Fibroblast of peridontal ligament (primary cell): ENCODE measurements around the gene ATG4D.
"Not testable (repeated sequence)": the region's sequence is repeated elsewhere in the genome, so short reads cannot be mapped to it uniquely, and the experiment has no call there.

ENCODE experiments used
- DNase-seq: peaks from one replicate; pipeline ENCODE4 v3.0.0-alpha.2; 2010; ENCODE audit errors: extremely low read depth

ATG4D gene

DNA sequence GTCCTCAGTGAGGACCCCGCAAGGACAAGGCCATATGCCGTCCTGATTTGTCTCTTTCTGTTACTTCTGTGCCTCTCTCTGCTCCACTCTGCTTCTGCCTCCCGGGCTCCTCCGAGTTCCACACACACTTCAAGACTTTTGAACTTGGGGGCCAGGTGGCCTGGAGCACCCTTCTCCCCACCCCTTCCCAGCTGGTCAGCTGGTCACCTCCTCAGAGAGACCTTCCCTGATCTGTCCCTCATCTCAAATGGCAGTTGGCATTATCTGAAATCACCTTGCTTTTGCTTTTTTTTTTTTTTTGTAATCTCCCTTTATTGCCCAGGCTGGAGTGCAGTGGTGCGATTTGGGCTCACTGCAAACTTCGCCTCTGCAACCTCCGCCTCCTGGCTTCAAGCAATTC lies 24.3 kb upstream of the ATG4D start:
- DNase-seq, result no peak

- no peak for DNase-seq
These were observed 22.9 kb upstream of the ATG4D start for GRCh38 chr19:10520652-10521318.

DNA sequence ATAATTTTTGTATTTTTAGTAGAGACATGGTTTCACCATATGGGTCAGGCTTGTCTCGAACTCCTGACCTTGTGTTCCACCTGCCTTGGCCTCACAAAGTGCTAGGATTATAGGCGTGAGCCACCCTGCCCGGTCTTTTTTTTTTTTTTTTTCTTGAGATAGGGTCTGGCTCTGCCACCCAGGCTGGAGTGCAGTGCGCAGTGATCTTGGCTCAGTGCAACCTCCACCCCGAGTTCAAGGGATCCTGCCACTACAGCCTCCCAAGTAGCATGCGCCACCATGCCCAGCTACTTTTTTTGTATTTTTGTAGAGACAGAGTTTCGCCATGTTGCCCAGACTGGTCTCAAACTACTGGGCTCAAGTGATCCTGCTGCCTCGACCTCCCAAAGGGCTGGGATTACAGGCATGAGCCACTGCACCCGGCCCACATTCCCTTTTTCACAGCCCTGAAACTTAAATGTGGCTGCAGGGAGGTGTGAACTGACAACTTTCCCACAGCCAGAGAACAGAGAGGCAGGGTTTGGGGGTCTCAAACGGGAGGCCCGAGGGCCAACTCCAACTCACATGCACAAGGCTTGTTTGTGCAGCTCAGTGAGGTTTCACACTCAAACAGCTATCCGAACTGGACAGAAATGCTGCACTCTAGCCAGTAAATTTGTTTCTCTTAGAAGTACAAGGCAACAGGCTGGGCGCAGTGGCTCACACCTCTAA lies 22.1 kb upstream of the ATG4D start:
- DNase-seq, result no peak

DNA sequence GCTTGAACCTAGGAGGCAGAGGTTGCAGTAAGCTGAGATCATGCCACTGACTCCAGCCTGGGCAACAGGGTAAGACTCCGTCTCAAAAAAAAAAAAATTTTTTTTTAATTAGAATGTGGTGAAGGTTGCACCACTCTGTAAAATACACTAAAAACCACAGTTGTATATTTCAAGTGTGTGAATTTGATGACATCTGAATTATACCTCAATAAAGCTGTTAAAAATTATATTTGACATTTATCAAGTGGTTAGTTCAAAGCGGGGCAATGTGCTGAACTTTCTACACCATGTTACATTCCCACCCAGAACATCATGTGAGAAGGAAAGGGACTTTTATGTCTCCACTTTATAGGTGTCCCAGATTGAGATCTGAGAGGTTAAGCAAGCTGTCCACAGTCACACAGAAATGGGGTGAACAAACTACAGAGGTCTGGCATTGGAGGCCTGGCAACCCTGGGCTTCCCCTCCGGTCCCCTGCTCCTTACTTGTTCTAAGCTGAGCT lies 20.5 kb upstream of the ATG4D start:
- DNase-seq, result no peak

DNA sequence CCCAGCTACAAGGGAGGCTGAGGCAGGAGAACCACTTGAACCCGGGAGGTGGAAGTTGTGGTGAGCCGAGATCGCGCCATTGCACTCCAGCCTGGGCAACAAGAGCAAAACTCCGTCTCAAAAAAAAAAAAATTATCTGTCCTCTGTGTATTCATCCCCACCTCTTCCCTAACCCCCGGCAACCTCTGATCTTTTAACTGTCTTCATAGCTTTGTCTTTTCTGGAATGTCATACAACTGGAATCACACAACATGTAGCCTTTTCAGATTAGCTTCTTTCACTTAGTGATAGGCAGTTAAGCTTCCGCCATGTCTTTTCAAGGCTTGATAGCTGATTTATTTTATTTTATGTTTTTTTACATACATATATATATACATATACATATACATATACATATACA lies 18.1 kb upstream of the ATG4D start:
- no peak for DNase-seq

- DNase-seq, result not testable (repeated sequence)
These were observed 16.8 kb upstream of the ATG4D start for GRCh38 chr19:10526887-10527286.

GRCh38 chr19:10532457-10532856 lies 11.2 kb upstream of the ATG4D start:
- no peak for DNase-seq

- peak; percentile 77 for DNase-seq
These were observed 9.9 kb upstream of the ATG4D start for GRCh38 chr19:10533646-10534386.

DNA sequence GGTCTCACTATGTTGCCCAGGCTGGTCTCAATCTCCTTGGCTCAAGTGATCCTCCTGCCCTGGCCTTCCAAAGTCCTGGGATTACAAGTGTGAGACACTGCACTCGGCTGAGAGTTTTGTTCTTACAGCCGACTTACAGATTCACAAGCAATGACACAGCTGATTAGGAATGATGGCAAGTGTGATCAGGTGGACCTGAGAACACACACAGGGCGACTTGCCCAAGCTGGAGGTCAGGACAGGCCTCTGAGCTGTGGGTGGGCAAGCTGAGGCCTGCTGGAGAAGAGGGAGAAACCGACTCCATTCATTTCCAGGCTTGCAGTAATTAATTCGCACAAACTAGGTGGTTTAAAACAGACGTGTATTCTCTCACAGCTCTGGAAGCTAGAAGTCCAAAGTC lies 8.1 kb upstream of the ATG4D start:
- no peak for DNase-seq

DNA sequence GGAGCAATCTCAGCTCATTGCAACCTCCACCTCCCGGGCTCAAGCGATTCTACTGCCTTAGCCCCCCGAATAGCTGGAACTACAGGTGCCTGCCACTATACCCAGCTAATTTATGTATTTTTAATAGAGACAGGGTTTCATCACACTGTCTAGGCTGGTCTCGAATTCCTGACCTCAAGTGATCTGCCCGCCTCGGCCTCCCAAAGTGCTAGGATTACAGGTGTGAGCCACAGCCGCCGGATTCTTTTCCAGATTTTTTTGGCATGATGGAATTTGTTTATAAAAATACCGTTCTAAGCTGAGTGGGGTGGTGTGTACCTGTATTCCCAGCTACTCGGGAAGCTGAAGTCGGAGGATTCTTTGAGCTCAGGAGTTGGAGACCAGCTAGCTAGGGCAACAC lies 6.0 kb upstream of the ATG4D start:
- no peak for DNase-seq

- no peak for DNase-seq
These were observed 5.3 kb upstream of the ATG4D start for GRCh38 chr19:10538204-10538983.

GRCh38 chr19:10539016-10539415 lies 4.7 kb upstream of the ATG4D start:
- not testable (repeated sequence) for DNase-seq

DNA sequence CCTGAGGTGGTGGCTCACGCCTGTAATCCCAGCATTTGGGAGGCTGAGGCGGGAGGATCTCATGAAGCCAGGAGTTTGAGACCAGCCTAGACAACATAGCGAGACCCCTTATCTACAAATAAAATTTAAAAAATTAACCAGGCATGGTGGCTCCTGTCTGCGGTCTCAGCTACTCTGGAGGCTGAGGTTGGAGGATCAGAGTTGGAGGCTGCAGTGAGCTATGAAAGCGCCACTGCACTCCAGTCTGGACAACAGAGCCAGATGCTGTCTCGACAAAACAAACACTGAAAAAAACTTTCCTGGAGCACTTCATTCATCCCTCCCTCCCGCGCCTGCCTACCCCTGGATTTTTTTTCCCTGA lies 665 bp upstream of the ATG4D start:
- no peak for DNase-seq

DNA sequence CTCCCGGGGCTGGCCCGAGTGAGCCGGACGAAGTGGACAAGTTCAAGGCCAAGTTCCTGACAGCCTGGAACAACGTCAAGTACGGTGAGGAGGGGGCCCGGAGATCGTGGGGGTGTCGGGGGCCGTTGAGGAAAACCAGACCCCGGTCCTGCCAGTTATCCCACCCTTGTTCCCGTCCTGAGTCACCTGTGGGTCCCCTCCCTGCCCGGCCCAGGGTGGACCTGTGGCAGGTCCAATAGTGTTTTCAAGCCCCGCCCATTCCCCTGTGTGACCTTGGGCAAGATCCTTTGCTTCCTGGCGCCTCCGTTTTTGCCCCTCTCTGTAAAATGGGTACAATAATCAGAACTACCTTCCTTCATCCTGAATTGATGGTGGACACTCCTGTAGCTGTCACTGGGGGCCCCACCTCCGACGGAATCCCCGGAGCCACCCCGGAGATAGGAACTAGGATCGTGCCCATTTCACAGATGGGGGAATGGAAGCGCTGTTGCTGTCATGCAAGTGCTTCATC lies 593 bp downstream of the ATG4D start:
- no peak for DNase-seq

- no peak for DNase-seq
These were observed 1.1 kb downstream of the ATG4D start for GRCh38 chr19:10544753-10545251.

- DNase-seq, result no peak
These were observed 3.1 kb downstream of the ATG4D start for GRCh38 chr19:10546817-10547216.

DNA sequence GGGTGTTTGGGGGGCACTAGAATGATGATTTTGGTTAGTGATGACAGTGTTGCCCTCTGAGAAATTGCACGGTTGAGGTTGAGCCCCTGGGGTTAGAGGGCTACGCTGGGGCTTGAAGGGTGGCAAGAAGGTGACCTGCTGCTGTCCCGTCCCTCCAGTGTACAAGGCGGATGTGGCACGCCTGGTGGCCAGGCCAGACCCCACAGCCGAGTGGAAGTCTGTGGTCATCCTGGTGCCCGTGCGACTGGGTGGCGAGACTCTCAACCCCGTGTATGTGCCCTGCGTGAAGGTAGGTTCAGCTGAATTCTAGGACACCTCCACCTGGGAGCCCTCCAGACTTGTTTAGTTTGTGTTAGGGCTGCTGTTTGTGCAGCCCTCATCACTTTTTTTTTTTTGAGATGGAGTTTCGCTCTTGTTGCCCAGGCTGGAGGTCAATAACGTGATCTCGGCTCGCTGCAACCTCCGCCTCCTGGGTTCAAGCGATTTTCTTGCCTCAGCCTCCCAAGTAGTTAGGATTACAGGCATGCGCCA lies 5.1 kb downstream of the ATG4D start:
- DNase-seq, result no peak

DNA sequence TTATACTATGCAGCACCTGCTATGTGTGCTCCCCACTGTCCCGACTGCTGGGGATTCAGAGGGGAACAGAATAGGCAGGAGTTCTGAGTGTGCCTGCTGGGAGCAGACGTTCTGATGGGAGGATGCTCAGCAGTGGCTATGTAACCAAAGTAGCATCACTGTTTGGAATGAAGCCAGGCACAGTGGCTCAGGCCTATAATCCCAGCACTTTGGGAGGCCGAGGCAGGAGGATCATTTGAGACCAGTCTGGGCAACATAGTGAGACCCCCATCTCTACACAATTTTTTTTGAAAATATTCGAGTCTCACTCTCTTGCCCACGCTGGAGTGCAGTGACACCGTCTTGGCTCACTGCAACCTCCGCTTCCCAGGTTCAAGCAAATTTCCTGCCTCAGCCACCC lies 6.0 kb downstream of the ATG4D start:
- DNase-seq, result no peak

DNA sequence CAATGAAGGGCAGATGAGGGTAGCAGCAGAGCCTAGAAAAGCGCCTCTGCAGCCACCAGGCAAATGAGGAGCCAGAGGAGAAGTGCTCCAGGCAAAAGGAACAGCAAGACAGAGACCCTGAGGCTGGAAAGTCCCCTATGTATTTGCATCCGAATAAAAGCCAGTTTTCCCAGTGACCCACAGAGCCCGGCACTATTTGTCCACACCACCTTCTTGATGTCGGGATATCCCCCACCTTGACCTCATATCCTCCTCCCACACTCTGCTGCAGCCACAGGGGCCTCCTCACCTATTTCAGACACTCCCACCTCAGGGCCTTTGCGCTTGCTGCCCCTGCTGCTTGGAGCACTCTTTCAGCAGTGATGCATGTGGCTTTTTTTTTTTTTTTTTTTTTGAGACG lies 6.6 kb downstream of the ATG4D start:
- DNase-seq, result no peak

GRCh38 chr19:10551006-10551405 lies 7.3 kb downstream of the ATG4D start:
- DNase-seq, result not testable (repeated sequence)

DNA sequence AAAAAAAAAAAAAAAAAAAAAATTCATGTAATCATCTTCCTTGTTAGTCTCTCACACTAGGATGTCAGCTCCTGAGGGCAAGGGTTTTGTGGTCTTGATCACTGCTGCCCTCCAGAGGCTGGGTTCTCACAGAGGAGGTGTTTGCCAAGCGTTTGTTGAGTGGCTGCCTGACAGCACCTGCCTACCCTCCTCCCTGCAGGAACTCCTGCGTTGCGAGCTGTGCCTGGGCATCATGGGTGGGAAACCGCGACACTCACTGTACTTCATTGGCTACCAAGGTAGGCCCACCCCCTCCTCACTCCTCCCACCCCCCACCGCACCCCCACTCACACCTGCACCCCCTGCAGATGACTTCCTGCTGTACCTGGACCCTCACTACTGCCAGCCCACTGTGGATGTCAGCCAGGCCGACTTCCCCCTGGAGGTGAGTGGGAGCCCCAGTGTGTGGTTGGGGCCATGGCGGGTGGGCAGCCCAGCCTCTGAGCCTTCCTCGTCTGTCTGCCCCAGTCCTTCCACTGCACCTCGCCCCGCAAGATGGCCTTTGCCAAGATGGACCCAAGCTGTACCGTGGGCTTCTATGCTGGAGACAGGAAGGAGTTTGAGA lies 8.1 kb downstream of the ATG4D start:
- no peak for DNase-seq
